ENCODE measurements around the gene BMAL1.

- TF ChIP-seq CTCF (optimal IDR thresholded peaks at IDR 0.05 in 1 of 3, IDR thresholded peaks at IDR 0.05 in 1 of 3, conservative IDR thresholded peaks at IDR 0.05 in 1 of 3; ENCODE audit: extremely low read depth in 1 of 3, insufficient read depth in 2 of 3, low read length in 3 of 3) (no peak), EZH2 (IDR thresholded peaks at IDR 0.05; ENCODE audit: low read length) (no peak)
Measured at GRCh38 chr11:13338019-13338426, 60.4 kb downstream of the BMAL1 start.

Measured in keratinocyte (primary cell).